Keratinocyte (primary cell): ENCODE results near the gene DRC1. TPM values are rescaled to one million over a fixed set of nuclear protein-coding genes. Genes with fewer than 3 reads are reported as not detected.

Experiments
- DNase-seq: peaks from one replicate; pipeline ENCODE4 v3.0.0-alpha.2; 2011; ENCODE audit warnings: low read depth, missing footprints, low spot score
- FAIRE-seq: peaks from 2 replicates; lab custom pipeline; 2011; peaks lifted over from hg19 to GRCh38; lab: Jason Lieb, UNC
- H2AFZ ChIP-seq: 2 replicates; pipeline ENCODE4 v1.6.0; 2012; ENCODE audit warnings: low read length, control low read depth, inconsistent platforms; ENCODE audit not compliant: control insufficient read depth
- H3K27ac ChIP-seq: 2 replicates; pipeline ENCODE4 v1.5.1; 2011; ENCODE audit warnings: low read length; ENCODE audit not compliant: control insufficient read depth, insufficient read depth
- H3K27me3 ChIP-seq: 3 replicates; pipeline ENCODE4 v1.6.0; 2011; ENCODE audit warnings: low read length; ENCODE audit not compliant: control insufficient read depth, insufficient read depth; ENCODE audit errors: extremely low read depth
- H3K36me3 ChIP-seq, 2 experiments: 2 replicates in 1 of 2; 3 replicates in 1 of 2; pipeline ENCODE4 v1.5.1; 2011; ENCODE audit warnings: low read length in 2 of 2, mild to moderate bottlenecking in 1 of 2; ENCODE audit not compliant: control insufficient read depth in 2 of 2, insufficient read depth in 2 of 2; ENCODE audit errors: extremely low read depth in 1 of 2
- H3K4me1 ChIP-seq: 3 replicates; pipeline ENCODE4 v1.5.1; 2011; ENCODE audit warnings: low read length; ENCODE audit not compliant: control insufficient read depth, insufficient read depth; ENCODE audit errors: extremely low read depth
- H3K4me2 ChIP-seq: 3 replicates; pipeline ENCODE4 v1.6.0; 2011; ENCODE audit warnings: low read depth, low read length; ENCODE audit not compliant: control insufficient read depth, insufficient read depth; ENCODE audit errors: extremely low read depth
- H3K4me3 ChIP-seq, 3 experiments: fragments of 200-600 bp in 1 of 3; sonication (generic) in 1 of 3; 2 replicates in 2 of 3; 3 replicates in 1 of 3; pipeline ENCODE4 v1.5.1; 2011 to 2016; ENCODE audit warnings: low read length in 3 of 3, mild to moderate bottlenecking in 3 of 3, control low read depth in 2 of 3, inconsistent platforms in 1 of 3, low read depth in 1 of 3, mixed read lengths in 1 of 3, mixed run types in 1 of 3, moderate library complexity in 1 of 3; ENCODE audit not compliant: control insufficient read depth in 2 of 3, insufficient read depth in 2 of 3; ENCODE audit errors: extremely low read depth in 1 of 3
- H3K79me2 ChIP-seq: 2 replicates; pipeline ENCODE4 v1.6.0; 2012; ENCODE audit warnings: low read length; ENCODE audit not compliant: control insufficient read depth, insufficient read depth
- H3K9ac ChIP-seq: 3 replicates; pipeline ENCODE4 v1.6.0; 2011; ENCODE audit warnings: low read length; ENCODE audit not compliant: control insufficient read depth, insufficient read depth; ENCODE audit errors: extremely low read depth
- H3K9me1 ChIP-seq: 3 replicates; pipeline ENCODE4 v1.6.0; 2011; ENCODE audit warnings: low read length; ENCODE audit not compliant: control insufficient read depth, insufficient read depth; ENCODE audit errors: extremely low read depth
- H3K9me3 ChIP-seq: 2 replicates; pipeline ENCODE4 v1.5.1; 2012; ENCODE audit warnings: low read depth, low read length; ENCODE audit not compliant: control insufficient read depth
- H4K20me1 ChIP-seq: 3 replicates; pipeline ENCODE4 v1.6.0; 2011; ENCODE audit warnings: low read length; ENCODE audit not compliant: control insufficient read depth, insufficient read depth; ENCODE audit errors: extremely low read depth
- CTCF ChIP-seq, 3 experiments: IDR thresholded peaks in 1 of 3; conservative IDR thresholded peaks in 1 of 3; optimal IDR thresholded peaks in 1 of 3; 2 replicates in 2 of 3; 3 replicates in 1 of 3; pipeline versions ENCODE3 to v1.5.1; 2011; ENCODE audit warnings: low read length in 3 of 3, mild to moderate bottlenecking in 3 of 3, moderate library complexity in 2 of 3, control low read depth in 1 of 3, inconsistent platforms in 1 of 3; ENCODE audit not compliant: insufficient read depth in 2 of 3; ENCODE audit errors: extremely low read depth in 1 of 3
- EZH2 ChIP-seq: IDR thresholded peaks from one replicate; pipeline ENCODE4 v1.6.1; 2012; ENCODE audit warnings: inconsistent platforms, mild to moderate bottlenecking, low read length, moderate library complexity
- dilution Hi-C: fragments of 300-500 bp; cut with MboI; formaldehyde crosslinking; loops from one replicate; pipeline ENCODE4 v1.7.0; 2020; ENCODE audit warnings: low sequenced_read_pairs; ENCODE audit not compliant: extremely low pct_ligation_motif_present
- polyA plus RNA-seq, 5 experiments: library from polyadenylated mRNA; depleted of rRNA in 3 of 5; stranded (reverse) in 3 of 5; stranded (forward) in 1 of 5; unstranded in 1 of 5; fragments of >200 nt; gene quantifications; 1 replicate in 1 of 5; 2 replicates in 3 of 5; 3 replicates in 1 of 5; pipeline versions ENCODE4 v1.2.1 to v1.2.3, GENCODE V29; 2011 to 2012; ENCODE audit warnings: missing spikeins in 2 of 5, low read depth in 1 of 5, low replicate concordance in 1 of 5

The DRC1 gene
- polyA plus RNA-seq, 1 donor (not counting 4 experiments of a cell fraction or from before 2014, with no cell fraction given), result not detected

- Histone ChIP-seq H3K9me1 (no peaks in the 10 kb centered on the region), H3K4me2 (no peak overlapping the region), H4K20me1 (no peaks in the 10 kb centered on the region), H3K4me1 (no peaks in the 10 kb centered on the region), H3K9ac (no peak overlapping the region), H3K4me3 (no peak overlapping the region), H2AFZ (no peak overlapping the region), H3K27me3 (peaks cover 5% of the 10 kb centered on the region), H3K27ac (no peak overlapping the region), H3K9me3 (no peaks in the 10 kb centered on the region), H3K36me3 (no peaks in the 10 kb centered on the region), H3K79me2 (no peaks in the 10 kb centered on the region)
- TF ChIP-seq CTCF (optimal IDR thresholded peaks at IDR 0.05 in 1 of 3, IDR thresholded peaks at IDR 0.05 in 1 of 3, conservative IDR thresholded peaks at IDR 0.05 in 1 of 3; ENCODE audit: extremely low read depth in 1 of 3, insufficient read depth in 2 of 3, low read length in 3 of 3) (no peak), EZH2 (no peak)
- DNase-seq (no peak), FAIRE-seq (no peak)
- dilution Hi-C loops, result no loop called here
Measured at GRCh38 chr2:26450031-26450635, 48.4 kb downstream of the DRC1 start.

GRCh38 chr2:26451700-26452099, 50.0 kb downstream of the DRC1 start:
- H3K9me3 ChIP-seq, result no peaks in the 10 kb centered on the region
- no peak overlapping the region for H3K9ac ChIP-seq
- TF ChIP-seq CTCF (optimal IDR thresholded peaks at IDR 0.05 in 1 of 3, IDR thresholded peaks at IDR 0.05 in 1 of 3, conservative IDR thresholded peaks at IDR 0.05 in 1 of 3; ENCODE audit: extremely low read depth in 1 of 3, insufficient read depth in 2 of 3, low read length in 3 of 3) (no peak), EZH2 (no peak)
- no peaks in the 10 kb centered on the region for H3K4me1 ChIP-seq
- H3K27ac ChIP-seq, result no peak overlapping the region
- no peaks in the 10 kb centered on the region for H3K9me1 ChIP-seq
- no peak overlapping the region for H2AFZ ChIP-seq
- FAIRE-seq (no peak), DNase-seq (no peak)
- peaks cover 5% of the 10 kb centered on the region for H3K27me3 ChIP-seq
- dilution Hi-C loops, result no loop called here
- H4K20me1 ChIP-seq, result no peaks in the 10 kb centered on the region
- no peaks in the 10 kb centered on the region for H3K79me2 ChIP-seq
- H3K36me3 ChIP-seq, result no peaks in the 10 kb centered on the region
- no peak overlapping the region for H3K4me3 ChIP-seq
- no peak overlapping the region for H3K4me2 ChIP-seq
